Retinal pigment epithelial cell (primary cell): Measurements from ENCODE around the gene SH3RF3.

ENCODE experiments used
- DNase-seq: peaks from one replicate; pipeline ENCODE4 v3.0.0-alpha.2; 2010; ENCODE audit warnings: low read depth
- H3K4me3 ChIP-seq: 2 replicates; pipeline ENCODE4 v1.5.1; 2011; ENCODE audit warnings: mild to moderate bottlenecking, low read length, control low read depth, moderate library complexity
- TF ChIP-seq, protein P1 (sequence below): conservative IDR thresholded peaks from 2 replicates; pipeline ENCODE4 v1.5.1; 2011; ENCODE audit warnings: low read depth, low read length, control low read depth, inconsistent platforms

SH3RF3 gene

GRCh38 chr2:109195193-109196045, 66.4 kb downstream of the SH3RF3 start:
- DNase-seq: no peak
- no peak overlapping the region for H3K4me3 ChIP-seq
- TF ChIP-seq, protein P1, sequence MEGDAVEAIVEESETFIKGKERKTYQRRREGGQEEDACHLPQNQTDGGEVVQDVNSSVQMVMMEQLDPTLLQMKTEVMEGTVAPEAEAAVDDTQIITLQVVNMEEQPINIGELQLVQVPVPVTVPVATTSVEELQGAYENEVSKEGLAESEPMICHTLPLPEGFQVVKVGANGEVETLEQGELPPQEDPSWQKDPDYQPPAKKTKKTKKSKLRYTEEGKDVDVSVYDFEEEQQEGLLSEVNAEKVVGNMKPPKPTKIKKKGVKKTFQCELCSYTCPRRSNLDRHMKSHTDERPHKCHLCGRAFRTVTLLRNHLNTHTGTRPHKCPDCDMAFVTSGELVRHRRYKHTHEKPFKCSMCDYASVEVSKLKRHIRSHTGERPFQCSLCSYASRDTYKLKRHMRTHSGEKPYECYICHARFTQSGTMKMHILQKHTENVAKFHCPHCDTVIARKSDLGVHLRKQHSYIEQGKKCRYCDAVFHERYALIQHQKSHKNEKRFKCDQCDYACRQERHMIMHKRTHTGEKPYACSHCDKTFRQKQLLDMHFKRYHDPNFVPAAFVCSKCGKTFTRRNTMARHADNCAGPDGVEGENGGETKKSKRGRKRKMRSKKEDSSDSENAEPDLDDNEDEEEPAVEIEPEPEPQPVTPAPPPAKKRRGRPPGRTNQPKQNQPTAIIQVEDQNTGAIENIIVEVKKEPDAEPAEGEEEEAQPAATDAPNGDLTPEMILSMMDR: no peak

GRCh38 chr2:109196081-109196875, 67.3 kb downstream of the SH3RF3 start:
- TF ChIP-seq, protein P1: no peak
- no peak for DNase-seq
- H3K4me3 ChIP-seq: no peak overlapping the region

GRCh38 chr2:109197491-109198418, 68.8 kb downstream of the SH3RF3 start:
- TF ChIP-seq, protein P1: no peak
- DNase-seq: no peak
- H3K4me3 ChIP-seq: no peak overlapping the region

DNA sequence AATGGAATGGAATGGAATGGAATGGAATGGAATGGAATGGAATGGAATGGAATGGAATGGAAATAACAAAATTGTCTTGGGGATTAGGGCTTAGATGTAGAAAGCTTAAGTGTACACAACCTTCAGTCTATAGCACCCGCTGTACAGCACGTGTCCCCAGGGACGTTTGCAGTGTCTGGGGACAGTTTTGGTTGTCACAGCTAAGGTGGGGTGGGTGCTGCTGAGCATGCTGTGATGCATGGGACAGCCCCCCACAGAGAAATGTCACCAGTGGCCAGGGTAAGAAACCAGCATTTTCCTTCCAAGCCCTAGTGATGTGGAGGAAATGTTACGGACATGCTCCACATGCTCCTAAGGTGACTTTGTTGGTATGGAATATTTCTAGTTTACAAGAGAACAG, 70.8 kb downstream of the SH3RF3 start:
- no peak for DNase-seq
- H3K4me3 ChIP-seq: no peak overlapping the region
- TF ChIP-seq, protein P1: no peak

DNA sequence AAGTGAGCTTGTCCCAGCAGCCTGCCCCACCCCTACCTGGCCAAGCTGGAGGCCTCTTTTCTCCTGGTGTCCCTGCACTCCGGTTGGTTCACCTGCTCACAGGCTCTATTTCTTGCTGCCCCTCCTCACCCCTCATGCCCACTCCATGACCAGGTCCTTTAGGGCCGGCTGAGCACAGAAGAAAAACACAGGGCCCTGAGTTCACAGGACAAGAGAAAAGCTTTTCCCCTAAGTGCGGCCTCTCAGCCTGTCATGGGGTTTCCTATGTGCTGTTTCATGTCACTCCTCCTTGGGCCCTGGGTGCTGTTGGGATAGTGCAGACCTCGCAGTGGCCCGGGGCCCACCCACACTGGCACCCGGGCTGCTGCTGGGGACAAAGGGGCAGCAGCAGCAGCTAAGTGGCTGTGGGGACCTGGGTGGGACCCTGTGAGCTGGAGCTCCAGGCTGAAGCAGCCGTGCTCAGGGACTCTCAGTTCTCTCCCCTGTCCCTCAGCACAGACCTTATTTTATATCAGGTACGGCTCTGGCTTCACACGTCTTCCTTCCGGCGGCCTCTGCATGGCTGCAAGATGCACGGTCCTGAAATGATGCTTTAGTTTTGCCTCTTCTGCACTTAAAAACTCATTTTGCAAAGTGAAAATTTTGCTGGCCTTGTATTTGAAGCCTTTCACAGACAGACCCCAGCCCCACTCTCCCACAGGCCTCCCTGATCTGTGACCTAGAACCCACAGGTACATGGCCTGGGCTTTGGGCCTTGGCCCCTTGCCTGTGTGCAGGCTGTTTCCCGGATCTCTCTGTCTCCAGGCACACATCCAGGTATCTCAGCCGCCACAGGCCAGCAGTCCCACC, 71.8 kb downstream of the SH3RF3 start:
- no peak overlapping the region for H3K4me3 ChIP-seq
- TF ChIP-seq, protein P1: no peak
- no peak for DNase-seq
